Right lobe of liver (tissue), 4 donors: ENCODE results near the gene MYLK.

ENCODE experiments used
- POLR2A ChIP-seq: fragments of 450-650 bp; IDR thresholded peaks from one replicate; pipeline ENCODE4 v1.6.1; 2017; ENCODE audit warnings: antibody characterized with exemption, mild to moderate bottlenecking
- TF ChIP-seq, protein P1 (sequence below), 4 donors: fragments of 200-600 bp in 3 of 4; fragments of 450-650 bp in 1 of 4; IDR thresholded peaks; one replicate each; pipeline versions ENCODE4 v1.5.1 to v1.8.0; 2016 to 2022; ENCODE audit warnings: antibody characterized with exemption in 4 of 4, mild to moderate bottlenecking in 2 of 4
- donor health status: DM: no; HTN: no; CAD: no.
- donor health status: DM: no; HTN: no; CAD: no.
- donor health status: DM: no; HTN: yes; CAD: no.

DNA sequence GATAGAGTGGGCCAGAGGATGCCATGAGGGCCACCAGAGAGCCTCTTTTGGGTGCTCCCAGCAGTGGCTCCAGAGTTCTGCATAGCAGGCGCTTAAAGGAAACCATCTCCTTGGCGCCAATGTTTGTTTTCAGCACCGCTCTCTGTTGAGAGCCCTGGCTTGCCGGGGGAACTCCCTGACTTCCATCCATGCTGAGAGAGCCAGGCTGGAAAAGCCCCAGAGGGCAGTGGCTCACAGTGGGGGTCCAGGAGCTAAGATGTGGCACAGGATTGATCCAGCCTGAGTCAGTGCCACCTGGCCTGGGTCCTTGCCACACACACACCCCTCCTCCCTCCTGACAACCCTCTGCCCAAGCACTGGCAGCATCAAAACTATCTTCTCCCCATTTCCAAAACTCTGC, 248.9 kb downstream of the MYLK start:
- TF ChIP-seq, protein P1, sequence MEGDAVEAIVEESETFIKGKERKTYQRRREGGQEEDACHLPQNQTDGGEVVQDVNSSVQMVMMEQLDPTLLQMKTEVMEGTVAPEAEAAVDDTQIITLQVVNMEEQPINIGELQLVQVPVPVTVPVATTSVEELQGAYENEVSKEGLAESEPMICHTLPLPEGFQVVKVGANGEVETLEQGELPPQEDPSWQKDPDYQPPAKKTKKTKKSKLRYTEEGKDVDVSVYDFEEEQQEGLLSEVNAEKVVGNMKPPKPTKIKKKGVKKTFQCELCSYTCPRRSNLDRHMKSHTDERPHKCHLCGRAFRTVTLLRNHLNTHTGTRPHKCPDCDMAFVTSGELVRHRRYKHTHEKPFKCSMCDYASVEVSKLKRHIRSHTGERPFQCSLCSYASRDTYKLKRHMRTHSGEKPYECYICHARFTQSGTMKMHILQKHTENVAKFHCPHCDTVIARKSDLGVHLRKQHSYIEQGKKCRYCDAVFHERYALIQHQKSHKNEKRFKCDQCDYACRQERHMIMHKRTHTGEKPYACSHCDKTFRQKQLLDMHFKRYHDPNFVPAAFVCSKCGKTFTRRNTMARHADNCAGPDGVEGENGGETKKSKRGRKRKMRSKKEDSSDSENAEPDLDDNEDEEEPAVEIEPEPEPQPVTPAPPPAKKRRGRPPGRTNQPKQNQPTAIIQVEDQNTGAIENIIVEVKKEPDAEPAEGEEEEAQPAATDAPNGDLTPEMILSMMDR (IDR thresholded peaks at IDR 0.05) = no peak
- no peak for TF ChIP-seq POLR2A
